Brain microvascular endothelial cell (primary cell): ENCODE measurements around the gene DTNB.
"Not testable (repeated sequence)": the region's sequence is repeated elsewhere in the genome, so short reads cannot be mapped to it uniquely, and the experiment has no call there.

Experiments used
- DNase-seq: peaks from one replicate; pipeline ENCODE4 v3.0.0-alpha.2; 2020
- H3K27ac ChIP-seq: fragments of 250-450 bp; sonication (Bioruptor Pico); 2 replicates; pipeline ENCODE4 v1.5.1; 2020; ENCODE audit warnings: mild to moderate bottlenecking, moderate library complexity
- H3K27me3 ChIP-seq: fragments of 250-450 bp; sonication (Bioruptor Pico); replicated peaks from 2 replicates; pipeline ENCODE4 v1.5.1; 2020; ENCODE audit warnings: mild to moderate bottlenecking
- H3K36me3 ChIP-seq: fragments of 250-450 bp; sonication (Bioruptor Pico); replicated peaks from 2 replicates; pipeline ENCODE4 v1.5.1; 2020; ENCODE audit warnings: mild to moderate bottlenecking
- H3K4me3 ChIP-seq: 2 replicates; pipeline ENCODE4 v1.5.1; 2011; ENCODE audit warnings: low read depth, mild to moderate bottlenecking, control low read depth, low read length, moderate library complexity
- in situ Hi-C: cut with HindIII; loops from 2 replicates; pipeline ENCODE4 v1.10.0; 2017; ENCODE audit warnings: low sequenced_read_pairs, low pct_ligation_motif_present
- TF ChIP-seq, protein P1 (sequence below): IDR thresholded peaks from 2 replicates; pipeline ENCODE4 v1.5.1; 2011; ENCODE audit warnings: low read depth, mild to moderate bottlenecking, moderate library complexity, low read length, control low read depth, inconsistent platforms; ENCODE audit errors: missing control alignments

DTNB gene

DNA sequence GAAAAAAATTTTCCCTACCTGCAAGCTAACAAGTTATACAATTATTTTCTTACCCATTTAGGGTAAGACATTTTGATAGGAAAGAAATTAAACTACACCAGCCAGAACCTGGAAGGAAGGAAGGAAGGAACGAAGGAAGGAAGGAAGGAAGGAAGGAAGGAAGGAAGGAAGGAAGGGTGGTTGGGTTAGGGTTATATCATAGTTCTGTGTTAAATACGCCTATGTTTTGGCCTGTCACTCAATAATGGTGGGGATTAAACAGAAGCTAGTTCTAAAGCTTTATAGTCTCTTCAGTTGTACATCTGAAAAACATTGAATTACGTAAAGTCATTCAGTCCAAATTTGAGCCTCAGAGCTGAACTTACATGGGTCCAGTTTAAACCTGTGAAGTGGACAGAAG, 256.7 kb downstream of the DTNB start:
- Histone ChIP-seq H3K27me3 (no peaks in the 10 kb centered on the region), H3K27ac (no peak overlapping the region), H3K36me3 (no peaks in the 10 kb centered on the region), H3K4me3 (no peak overlapping the region)
- in situ Hi-C loops: no loop called here
- DNase-seq: no peak
- TF ChIP-seq, protein P1, sequence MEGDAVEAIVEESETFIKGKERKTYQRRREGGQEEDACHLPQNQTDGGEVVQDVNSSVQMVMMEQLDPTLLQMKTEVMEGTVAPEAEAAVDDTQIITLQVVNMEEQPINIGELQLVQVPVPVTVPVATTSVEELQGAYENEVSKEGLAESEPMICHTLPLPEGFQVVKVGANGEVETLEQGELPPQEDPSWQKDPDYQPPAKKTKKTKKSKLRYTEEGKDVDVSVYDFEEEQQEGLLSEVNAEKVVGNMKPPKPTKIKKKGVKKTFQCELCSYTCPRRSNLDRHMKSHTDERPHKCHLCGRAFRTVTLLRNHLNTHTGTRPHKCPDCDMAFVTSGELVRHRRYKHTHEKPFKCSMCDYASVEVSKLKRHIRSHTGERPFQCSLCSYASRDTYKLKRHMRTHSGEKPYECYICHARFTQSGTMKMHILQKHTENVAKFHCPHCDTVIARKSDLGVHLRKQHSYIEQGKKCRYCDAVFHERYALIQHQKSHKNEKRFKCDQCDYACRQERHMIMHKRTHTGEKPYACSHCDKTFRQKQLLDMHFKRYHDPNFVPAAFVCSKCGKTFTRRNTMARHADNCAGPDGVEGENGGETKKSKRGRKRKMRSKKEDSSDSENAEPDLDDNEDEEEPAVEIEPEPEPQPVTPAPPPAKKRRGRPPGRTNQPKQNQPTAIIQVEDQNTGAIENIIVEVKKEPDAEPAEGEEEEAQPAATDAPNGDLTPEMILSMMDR: no peak

DNA sequence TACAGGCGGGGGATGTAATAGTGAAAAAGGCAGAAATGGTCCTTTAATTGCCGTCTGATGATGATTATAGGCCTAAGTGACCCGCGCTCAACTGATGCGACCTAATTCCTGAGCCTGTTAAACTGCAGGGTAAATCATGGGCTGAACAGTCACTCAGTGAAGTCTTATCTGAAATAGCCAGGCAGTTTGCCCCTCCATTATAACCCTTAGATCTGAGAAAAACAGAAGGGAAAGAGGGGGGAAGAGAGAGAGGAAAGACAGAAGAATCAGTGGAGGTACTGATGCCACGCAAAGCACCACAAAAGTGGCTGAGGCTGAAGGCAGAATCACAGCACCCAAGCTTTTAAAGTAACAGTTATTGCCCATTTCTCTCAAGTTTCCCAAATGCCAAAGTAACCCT, 258.6 kb downstream of the DTNB start:
- Histone ChIP-seq H3K36me3 (no peaks in the 10 kb centered on the region), H3K27ac (no peak overlapping the region), H3K27me3 (no peaks in the 10 kb centered on the region), H3K4me3 (no peak overlapping the region)
- DNase-seq: no peak
- TF ChIP-seq, protein P1: no peak
- in situ Hi-C loops: no loop called here

DNA sequence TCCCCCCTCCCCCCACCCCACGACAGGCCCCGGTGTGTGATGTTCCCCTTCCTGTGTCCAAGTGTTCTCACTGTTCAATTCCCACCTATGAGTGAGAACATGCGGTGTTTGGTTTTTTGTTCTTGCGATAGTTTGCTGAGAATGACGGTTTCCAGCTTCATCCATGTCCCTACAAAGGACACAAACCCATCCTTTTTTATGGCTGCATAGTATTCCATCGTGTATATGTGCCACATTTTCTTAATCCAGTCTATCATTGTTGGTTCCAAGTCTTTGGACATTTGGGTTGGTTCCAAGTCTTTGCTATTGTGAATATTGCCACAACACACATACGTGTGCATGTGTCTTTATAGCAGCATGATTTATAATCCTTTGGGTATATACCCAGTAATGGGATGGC, 260.0 kb downstream of the DTNB start:
- H3K27ac ChIP-seq, H3K36me3 ChIP-seq, H3K27me3 ChIP-seq, DNase-seq, H3K4me3 ChIP-seq, in situ Hi-C loops: not testable (repeated sequence)

DNA sequence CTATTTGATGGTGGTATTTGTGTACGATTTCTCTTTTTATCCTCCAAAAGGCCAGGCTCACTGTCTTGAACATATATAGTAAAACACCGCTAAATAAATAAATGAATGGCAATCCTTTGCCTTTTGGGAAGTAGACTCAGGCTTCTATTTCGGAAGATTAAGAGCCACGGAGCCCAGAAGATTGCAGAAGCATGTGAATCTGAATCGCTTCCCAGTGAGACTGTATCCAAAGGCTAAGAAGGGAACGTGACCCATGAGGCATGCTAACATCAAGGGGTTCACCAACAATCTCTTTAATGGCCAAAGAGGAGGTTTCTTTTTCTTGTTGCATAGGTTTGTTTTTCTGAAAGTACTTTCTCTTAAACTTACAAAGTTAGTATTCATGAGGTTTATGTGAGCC, 261.6 kb downstream of the DTNB start:
- H3K36me3 ChIP-seq: no peaks in the 10 kb centered on the region
- no peak for DNase-seq
- TF ChIP-seq, protein P1: no peak
- no peaks in the 10 kb centered on the region for H3K27me3 ChIP-seq
- no peak overlapping the region for H3K4me3 ChIP-seq
- H3K27ac ChIP-seq: no peak overlapping the region
- in situ Hi-C loops: no loop called here

DNA sequence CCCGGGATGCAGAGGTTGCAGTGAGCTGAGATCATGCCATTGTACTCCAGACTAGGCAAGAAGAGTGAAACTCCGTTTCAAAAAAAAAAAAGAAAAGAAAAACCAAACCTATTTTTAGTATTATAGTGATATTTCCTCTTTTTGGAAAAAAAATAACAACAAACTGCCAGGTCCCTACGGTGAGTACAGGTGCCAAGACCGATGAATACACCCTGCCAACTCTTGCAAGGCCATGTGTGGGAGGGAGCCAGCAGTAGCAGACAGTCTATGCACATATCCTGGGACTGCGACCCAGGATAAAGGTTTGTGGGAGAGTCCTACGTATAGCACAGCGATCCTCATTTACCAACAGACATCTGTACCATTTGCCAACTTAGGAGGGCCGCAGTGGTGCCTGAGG, 262.1 kb downstream of the DTNB start:
- Histone ChIP-seq H3K27ac (no peak overlapping the region), H3K4me3 (no peak overlapping the region), H3K36me3 (no peaks in the 10 kb centered on the region), H3K27me3 (no peaks in the 10 kb centered on the region)
- TF ChIP-seq, protein P1: no peak
- in situ Hi-C loops: no loop called here
- no peak for DNase-seq

DNA sequence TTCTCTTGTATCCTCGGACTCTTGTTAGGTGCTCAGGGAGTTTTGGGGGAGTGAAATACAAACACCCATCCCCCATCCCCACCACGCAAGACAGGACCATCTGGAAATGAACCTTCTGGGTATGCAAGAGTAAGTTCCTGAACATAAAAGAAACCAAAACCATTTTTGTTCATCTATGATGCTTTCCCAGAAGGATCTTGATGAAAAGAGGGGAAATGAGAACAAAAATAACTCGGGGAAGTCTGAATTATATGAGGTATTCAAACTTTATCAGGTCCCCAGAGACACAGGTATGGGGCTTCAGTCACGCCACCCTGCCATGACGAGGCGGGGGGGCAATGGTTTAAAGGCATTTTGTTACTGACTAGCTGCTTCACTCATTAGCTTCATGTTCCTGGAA, 263.0 kb downstream of the DTNB start:
- no peak for DNase-seq
- Histone ChIP-seq H3K4me3 (no peak overlapping the region), H3K36me3 (no peaks in the 10 kb centered on the region), H3K27me3 (no peaks in the 10 kb centered on the region), H3K27ac (no peak overlapping the region)
- in situ Hi-C loops: no loop called here
- TF ChIP-seq, protein P1: no peak
